Measurements from ENCODE around the gene CARMIL3. TPM values are rescaled to one million over a fixed set of nuclear protein-coding genes. Genes with fewer than 3 reads are reported as not detected.
A peak's percentile ranks its signal among the peaks of the same experiment; 100 is the strongest.

The CARMIL3 gene
- total RNA-seq, 1 donor from 2014 or later, result 108 TPM

- H3K27ac Mint-ChIP-seq (ENCODE audit: unreplicated experiment), result peak overlapping the region; percentile 99
- DNase-seq, result no peak
- H3K36me3 Mint-ChIP-seq (ENCODE audit: unreplicated experiment), result no peaks in the 10 kb centered on the region
- no peak for TF ChIP-seq CTCF (IDR thresholded peaks at IDR 0.05; ENCODE audit: partially characterized antibody, unreplicated experiment)
- peaks cover 32% of the 10 kb centered on the region for H3K27me3 Mint-ChIP-seq (ENCODE audit: unreplicated experiment)
- H3K9me3 Mint-ChIP-seq (ENCODE audit: unreplicated experiment), result peaks cover 22% of the 10 kb centered on the region
- H3K4me1 Mint-ChIP-seq (ENCODE audit: low read depth, unreplicated experiment), result peaks cover 36% of the 10 kb centered on the region
- H3K4me3 Mint-ChIP-seq (ENCODE audit: unreplicated experiment), result no peak overlapping the region
Observed at GRCh38 chr14:24076302-24076601, 24.4 kb downstream of the CARMIL3 start.

GRCh38 chr14:24077086-24077485 lies 25.3 kb downstream of the CARMIL3 start:
- H3K27me3 Mint-ChIP-seq (ENCODE audit: unreplicated experiment), result peaks cover 35% of the 10 kb centered on the region
- no peak for TF ChIP-seq CTCF (IDR thresholded peaks at IDR 0.05; ENCODE audit: partially characterized antibody, unreplicated experiment)
- H3K4me3 Mint-ChIP-seq (ENCODE audit: unreplicated experiment), result no peak overlapping the region
- peak overlapping the region; percentile 99 for H3K27ac Mint-ChIP-seq (ENCODE audit: unreplicated experiment)
- peaks cover 26% of the 10 kb centered on the region for H3K9me3 Mint-ChIP-seq (ENCODE audit: unreplicated experiment)
- peaks cover 40% of the 10 kb centered on the region for H3K4me1 Mint-ChIP-seq (ENCODE audit: low read depth, unreplicated experiment)
- DNase-seq, result no peak
- no peaks in the 10 kb centered on the region for H3K36me3 Mint-ChIP-seq (ENCODE audit: unreplicated experiment)

- Mint-ChIP-seq H3K9me3 (ENCODE audit: unreplicated experiment) (peaks cover 29% of the 10 kb centered on the region), H3K27me3 (ENCODE audit: unreplicated experiment) (peaks cover 35% of the 10 kb centered on the region), H3K27ac (ENCODE audit: unreplicated experiment) (peak overlapping the region; percentile 99), H3K4me1 (ENCODE audit: low read depth, unreplicated experiment) (peaks cover 49% of the 10 kb centered on the region), H3K36me3 (ENCODE audit: unreplicated experiment) (no peaks in the 10 kb centered on the region), H3K4me3 (ENCODE audit: unreplicated experiment) (peak overlapping the region; percentile 79)
- no peak for TF ChIP-seq CTCF (IDR thresholded peaks at IDR 0.05; ENCODE audit: partially characterized antibody, unreplicated experiment)
- DNase-seq, result no peak
Observed at GRCh38 chr14:24078146-24078545, 26.3 kb downstream of the CARMIL3 start.

GRCh38 chr14:24079491-24080141 lies 27.8 kb downstream of the CARMIL3 start:
- H3K27me3 Mint-ChIP-seq (ENCODE audit: unreplicated experiment), result peaks cover 32% of the 10 kb centered on the region
- peak; percentile 88 for DNase-seq
- no peaks in the 10 kb centered on the region for H3K36me3 Mint-ChIP-seq (ENCODE audit: unreplicated experiment)
- peak overlapping the region; percentile 100 for H3K27ac Mint-ChIP-seq (ENCODE audit: unreplicated experiment)
- H3K4me3 Mint-ChIP-seq (ENCODE audit: unreplicated experiment), result peak overlapping the region; percentile 94
- peaks cover 29% of the 10 kb centered on the region for H3K9me3 Mint-ChIP-seq (ENCODE audit: unreplicated experiment)
- TF ChIP-seq CTCF (IDR thresholded peaks at IDR 0.05; ENCODE audit: partially characterized antibody, unreplicated experiment), result no peak
- peaks cover 52% of the 10 kb centered on the region for H3K4me1 Mint-ChIP-seq (ENCODE audit: low read depth, unreplicated experiment)

- no peak for TF ChIP-seq CTCF (IDR thresholded peaks at IDR 0.05; ENCODE audit: partially characterized antibody, unreplicated experiment)
- peaks cover 55% of the 10 kb centered on the region for H3K4me1 Mint-ChIP-seq (ENCODE audit: low read depth, unreplicated experiment)
- peaks cover 34% of the 10 kb centered on the region for H3K9me3 Mint-ChIP-seq (ENCODE audit: unreplicated experiment)
- peaks cover 4% of the 10 kb centered on the region for H3K36me3 Mint-ChIP-seq (ENCODE audit: unreplicated experiment)
- peak; percentile 50 for DNase-seq
- H3K27me3 Mint-ChIP-seq (ENCODE audit: unreplicated experiment), result peaks cover 32% of the 10 kb centered on the region
- H3K27ac Mint-ChIP-seq (ENCODE audit: unreplicated experiment), result peak overlapping the region; percentile 100
- H3K4me3 Mint-ChIP-seq (ENCODE audit: unreplicated experiment), result peak overlapping the region; percentile 94
Observed at GRCh38 chr14:24080142-24080530, 28.3 kb downstream of the CARMIL3 start.

All from glutamatergic neuron (in vitro differentiated cells).